H1 (cell line): Measurements from ENCODE around the gene TMEM244. TPM values are rescaled to one million over a fixed set of nuclear protein-coding genes. Genes with fewer than 3 reads are reported as not detected.

Experiments
- CTCF ChIA-PET: fragments of 300-600 bp; sonication (Branson Sonifier 250); formaldehyde crosslinking; loops from one replicate; lab custom pipeline; 2021; ENCODE audit not compliant: partially characterized antibody; lab: Charles Lee
- POLR2A ChIA-PET: fragments of 300-600 bp; sonication (Branson Sonifier 250); formaldehyde crosslinking; loops from one replicate; lab custom pipeline; 2021; ENCODE audit warnings: inconsistent platforms; ENCODE audit not compliant: partially characterized antibody; lab: Charles Lee
- DNase-seq, 2 experiments: peaks; one replicate each; pipeline versions ENCODE4 v3.0.0 to v3.0.0-alpha.2; 2010 to 2022; ENCODE audit warnings: low spot score in 2 of 2, low read depth in 1 of 2, mixed read lengths in 1 of 2
- FAIRE-seq: peaks from 2 replicates; lab custom pipeline; 2011; peaks lifted over from hg19 to GRCh38; lab: Jason Lieb, UNC
- H2AFZ ChIP-seq: 2 replicates; pipeline ENCODE4 v1.8.1; 2012; ENCODE audit warnings: low read length, inconsistent platforms
- H2AK5ac ChIP-seq: 2 replicates; pipeline ENCODE4 v1.6.1; 2013; ENCODE audit warnings: low read depth, low read length
- H2BK120ac ChIP-seq: replicated peaks from 2 replicates; pipeline ENCODE3; 2013; ENCODE audit warnings: low read depth, low read length, inconsistent platforms
- H2BK12ac ChIP-seq: 2 replicates; pipeline ENCODE4 v1.6.1; 2013; ENCODE audit warnings: low read depth, low read length
- H2BK15ac ChIP-seq: 2 replicates; pipeline ENCODE4 v1.6.1; 2013; ENCODE audit warnings: low read length
- H2BK20ac ChIP-seq: 2 replicates; pipeline ENCODE4 v1.6.1; 2013; ENCODE audit warnings: low read length
- H2BK5ac ChIP-seq: 2 replicates; pipeline ENCODE4 v1.6.1; 2013; ENCODE audit warnings: low read depth, low read length
- H3K14ac ChIP-seq: 2 replicates; pipeline ENCODE4 v1.6.1; 2013; ENCODE audit warnings: inconsistent platforms; ENCODE audit not compliant: insufficient read length
- H3K18ac ChIP-seq: 2 replicates; pipeline ENCODE4 v1.6.1; 2013; ENCODE audit warnings: low read length; ENCODE audit errors: extremely low read depth
- H3K23ac ChIP-seq: 2 replicates; pipeline ENCODE4 v1.6.1; 2013; ENCODE audit warnings: inconsistent platforms; ENCODE audit not compliant: insufficient read length
- H3K23me2 ChIP-seq: 2 replicates; pipeline ENCODE4 v1.6.1; 2013; ENCODE audit warnings: low read depth, low read length
- H3K27ac ChIP-seq: 2 replicates; pipeline ENCODE4 v1.6.1; 2011; ENCODE audit warnings: low read depth, low read length, inconsistent platforms
- H3K27me3 ChIP-seq, 4 experiments: replicated peaks in 1 of 4; 1 replicate in 1 of 4; 2 replicates in 3 of 4; pipeline versions ENCODE4 v1.6.1 to v1.8.1; 2011 to 2013; ENCODE audit warnings: low read length in 3 of 4, mild to moderate bottlenecking in 3 of 4, inconsistent platforms in 2 of 4, mixed read lengths in 2 of 4, moderate library complexity in 1 of 4; ENCODE audit not compliant: control insufficient read depth in 3 of 4, insufficient read depth in 3 of 4; ENCODE audit errors: extremely low read depth in 1 of 4
- H3K36me3 ChIP-seq, 4 experiments: 2 replicates each; pipeline versions ENCODE4 v1.6.1 to v1.8.1; 2011 to 2013; ENCODE audit warnings: mild to moderate bottlenecking in 4 of 4, low read length in 3 of 4, moderate library complexity in 2 of 4, control low read depth in 1 of 4, inconsistent platforms in 1 of 4; ENCODE audit not compliant: insufficient read depth in 4 of 4, control insufficient read depth in 2 of 4
- H3K4ac ChIP-seq: replicated peaks from 2 replicates; pipeline ENCODE3; 2013; ENCODE audit warnings: low read length, low read depth, mixed read lengths, inconsistent platforms; ENCODE audit not compliant: insufficient read length
- H3K4me1 ChIP-seq, 4 experiments: replicated peaks in 1 of 4; 1 replicate in 1 of 4; 2 replicates in 3 of 4; pipeline versions ENCODE4 v1.6.1 to v1.8.1; 2011 to 2013; ENCODE audit warnings: low read length in 3 of 4, inconsistent platforms in 2 of 4, mixed read lengths in 1 of 4; ENCODE audit not compliant: insufficient read depth in 4 of 4, control insufficient read depth in 3 of 4
- H3K4me2 ChIP-seq, 2 experiments: 2 replicates each; pipeline versions ENCODE4 v1.6.1 to v1.8.1; 2011 to 2013; ENCODE audit warnings: low read depth in 2 of 2, low read length in 2 of 2, control low read depth in 1 of 2, inconsistent platforms in 1 of 2, mild to moderate bottlenecking in 1 of 2; ENCODE audit not compliant: insufficient read depth in 1 of 2
- H3K4me3 ChIP-seq, 4 experiments: fragments of 200-600, 300-600 bp in 1 of 4; sonication (generic), shearing (Covaris generic), sonication (Bioruptor Twin) in 1 of 4; 2 replicates each; pipeline versions ENCODE4 v1.5.1 to v1.8.1; 2011 to 2016; ENCODE audit warnings: low read length in 4 of 4, low read depth in 3 of 4, control low read depth in 2 of 4, inconsistent platforms in 2 of 4, mild to moderate bottlenecking in 2 of 4, mixed read lengths in 1 of 4, moderate library complexity in 1 of 4; ENCODE audit not compliant: insufficient read depth in 2 of 4; ENCODE audit errors: extremely low read depth in 1 of 4
- H3K56ac ChIP-seq: replicated peaks from 2 replicates; pipeline ENCODE3; 2013; ENCODE audit warnings: low read depth, mild to moderate bottlenecking, mixed read lengths, low read length, inconsistent platforms; ENCODE audit not compliant: insufficient read length
- H3K79me1 ChIP-seq: 2 replicates; pipeline ENCODE4 v1.6.1; 2013; ENCODE audit warnings: low read depth, low read length, control low read depth
- H3K79me2 ChIP-seq, 2 experiments: 2 replicates each; pipeline versions ENCODE4 v1.6.1 to v1.8.1; 2012 to 2013; ENCODE audit warnings: low read length in 2 of 2, mild to moderate bottlenecking in 2 of 2, inconsistent platforms in 1 of 2; ENCODE audit not compliant: insufficient read depth in 2 of 2, control insufficient read depth in 1 of 2
- H3K9ac ChIP-seq, 4 experiments: replicated peaks in 1 of 4; 1 replicate in 1 of 4; 2 replicates in 3 of 4; pipeline versions ENCODE4 v1.6.1 to v1.8.1; 2011 to 2013; ENCODE audit warnings: low read depth in 3 of 4, low read length in 3 of 4, control low read depth in 2 of 4, mild to moderate bottlenecking in 2 of 4, moderate library complexity in 2 of 4, inconsistent platforms in 1 of 4; ENCODE audit errors: extremely low read depth in 1 of 4
- H3K9me3 ChIP-seq, 2 experiments: 2 replicates each; pipeline versions ENCODE4 v1.6.1 to v1.8.1; 2012 to 2013; ENCODE audit warnings: mild to moderate bottlenecking in 2 of 2, moderate library complexity in 2 of 2, control low read depth in 1 of 2, inconsistent platforms in 1 of 2, low read depth in 1 of 2, low read length in 1 of 2, mixed read lengths in 1 of 2; ENCODE audit not compliant: insufficient read depth in 2 of 2
- H4K20me1 ChIP-seq, 2 experiments: replicated peaks in 1 of 2; 2 replicates each; pipeline versions ENCODE3 to v1.8.1; 2011 to 2013; ENCODE audit warnings: inconsistent platforms in 2 of 2, low read length in 2 of 2, mild to moderate bottlenecking in 1 of 2; ENCODE audit not compliant: insufficient read depth in 2 of 2, control insufficient read depth in 1 of 2
- H4K5ac ChIP-seq: 2 replicates; pipeline ENCODE4 v1.6.1; 2013; ENCODE audit warnings: low read length, low read depth, mixed read lengths, inconsistent platforms; ENCODE audit not compliant: insufficient read length
- H4K8ac ChIP-seq: 2 replicates; pipeline ENCODE4 v1.8.0; 2013; ENCODE audit warnings: mild to moderate bottlenecking, moderate library complexity, low read length, inconsistent platforms; ENCODE audit not compliant: insufficient read depth; ENCODE audit errors: extremely low read depth
- H4K91ac ChIP-seq: replicated peaks from 2 replicates; pipeline ENCODE3; 2013; ENCODE audit warnings: low read length, mixed read lengths, inconsistent platforms; ENCODE audit not compliant: insufficient read length
- CBX8 ChIP-seq: fragments of 300-800, 300-1000 bp; sonication (generic); IDR thresholded peaks from 2 replicates; pipeline ENCODE4 v1.7.1; 2016; ENCODE audit warnings: low read depth, low read length, borderline replicate concordance
- GABPA ChIP-seq: IDR thresholded peaks from 2 replicates; pipeline ENCODE4 v1.6.1; 2011; ENCODE audit warnings: mild to moderate bottlenecking, low read length, moderate library complexity, borderline replicate concordance; ENCODE audit not compliant: insufficient read depth
- SRF ChIP-seq: IDR thresholded peaks from 2 replicates; pipeline ENCODE4 v1.6.1; 2011; ENCODE audit warnings: mild to moderate bottlenecking, low read depth, low read length, moderate library complexity
- polyA plus RNA-seq, 7 experiments: library from polyadenylated mRNA; depleted of rRNA in 3 of 7; stranded (reverse) in 5 of 7; unstranded in 2 of 7; fragments of >200 nt in 5 of 7; fragments of 200-250 nt in 2 of 7; gene quantifications; 1 replicate in 5 of 7; 2 replicates in 1 of 7; 4 replicates in 1 of 7; pipeline versions ENCODE4 v1.2.1 to v1.2.3, GENCODE V29; 2011 to 2013; ENCODE audit warnings: missing spikeins in 2 of 7, mixed read lengths in 2 of 7
- total RNA-seq: library from RNA; stranded (reverse); fragmentation: NEBNext Ultra II Directional; extraction: Animal tissue kit (Norgen Biotek cat#: 25700); gene quantifications from 2 replicates; pipeline ENCODE4 v1.2.1, GENCODE V29; 2021

TMEM244 gene
- total and polyA plus RNA-seq, 2 of the 8 experiments (the other 6 are each of a cell fraction or from before 2014, with no cell fraction given) = not detected

GRCh38 chr6:129893640-129894039, 32.5 kb upstream of the TMEM244 start:
- Histone ChIP-seq H3K23ac (no peak overlapping the region), H2BK120ac (no peak overlapping the region), H3K79me1 (no peaks in the 10 kb centered on the region), H3K18ac (no peak overlapping the region), H3K23me2 (no peaks in the 10 kb centered on the region), H2AFZ (no peak overlapping the region), H4K8ac (no peak overlapping the region), H3K27me3 (no peaks in the 10 kb centered on the region), H4K5ac (no peak overlapping the region), H2BK5ac (no peak overlapping the region), H3K36me3 (no peaks in the 10 kb centered on the region), H3K27ac (no peak overlapping the region), H3K56ac (no peak overlapping the region), H2BK20ac (no peak overlapping the region), H4K20me1 (no peaks in the 10 kb centered on the region), H3K4me2 (no peak overlapping the region), H3K4me3 (no peak overlapping the region), H3K9ac (no peak overlapping the region), H3K4me1 (no peaks in the 10 kb centered on the region), H2AK5ac (no peak overlapping the region), H4K91ac (no peak overlapping the region), H3K79me2 (no peaks in the 10 kb centered on the region), H2BK12ac (no peak overlapping the region), H3K4ac (no peak overlapping the region), H3K14ac (no peak overlapping the region), H2BK15ac (no peak overlapping the region), H3K9me3 (no peaks in the 10 kb centered on the region)
- TF ChIP-seq SRF (no peak), CBX8 (no peak), GABPA (no peak)
- DNase-seq (no peak), FAIRE-seq (no peak)
- ChIA-PET POLR2A (no interaction called here), CTCF (interaction anchor here (0.6 to 1.5 kb wide), 4 partner anchors 10 to 295 kb away, joined by 3 to 4 read pairs (median 3); no protein-coding TSS in a partner anchor)
